Measurements from ENCODE around the gene POMC.

GRCh38 chr2:25218100-25218499 lies 49.7 kb upstream of the POMC start:
- TF ChIP-seq CTCF (IDR thresholded peaks at IDR 0.05) (no peak), POLR2A (IDR thresholded peaks at IDR 0.05) (no peak)
